Mucosa of descending colon (tissue), 3 donors: ENCODE data around the gene SMARCB1. TPM values are rescaled to one million over a fixed set of nuclear protein-coding genes. Genes with fewer than 3 reads are reported as not detected.

Experiments
- ATAC-seq: fragments of 200-7000 bp; cut with Tn5 transposase; one replicate; pipeline ENCODE4 v1.9.1; 2020; ENCODE audit warnings: mild to moderate bottlenecking, moderate library complexity
- DNase-seq, 3 donors: peaks; one replicate each; pipeline ENCODE4 v3.0.0-alpha.2; 2020
- H3K36me3 ChIP-seq: fragments of 200-600 bp; one replicate; pipeline ENCODE4 v1.8.0; 2021; ENCODE audit warnings: low read depth, mild to moderate bottlenecking
- H3K4me1 ChIP-seq: fragments of 200-600 bp; one replicate; pipeline ENCODE4 v1.8.0; 2021; ENCODE audit warnings: low read depth, mild to moderate bottlenecking
- H3K4me3 ChIP-seq: fragments of 200-600 bp; one replicate; pipeline ENCODE4 v1.8.0; 2021; ENCODE audit warnings: mild to moderate bottlenecking
- H3K9me3 ChIP-seq: fragments of 200-600 bp; one replicate; pipeline ENCODE4 v1.8.0; 2021; ENCODE audit warnings: mild to moderate bottlenecking
- intact Hi-C, 2 donors: fragments of 100-400 bp; cut with DNase I in 1 of 2; cut with micrococcal nuclease in 1 of 2; formaldehyde crosslinking; loops; one replicate each; pipeline versions ENCODE4 v1.11.0 to v1.11.1; 2022; cut with DNase I, micrococcal nuclease
- total RNA-seq, 3 donors: library from RNA; stranded (reverse); fragmentation: NEBNext Ultra II Directional in 2 of 3; extraction: Animal tissue kit (Norgen Biotek cat#: 25700) in 2 of 3; gene quantifications; one replicate each; pipeline versions ENCODE4 v1.2.1 to v1.2.4, GENCODE V29; 2021 to 2023
- TF ChIP-seq, protein P1 (sequence below): fragments of 200-600 bp; IDR thresholded peaks from one replicate; pipeline ENCODE4 v1.8.0; 2022; ENCODE audit warnings: antibody characterized with exemption, mild to moderate bottlenecking
- donor health status: DM: no; HTN: no; CAD: no; lungs with moderate emphysema.
- donor health status: DM: no; HTN: no; CAD: no.
- donor health status: DM: no; HTN: yes; CAD: no.

The SMARCB1 gene
- total RNA-seq, 3 donors from 2014 or later, result 60.1 to 85.1 (median 69.3) TPM

DNA sequence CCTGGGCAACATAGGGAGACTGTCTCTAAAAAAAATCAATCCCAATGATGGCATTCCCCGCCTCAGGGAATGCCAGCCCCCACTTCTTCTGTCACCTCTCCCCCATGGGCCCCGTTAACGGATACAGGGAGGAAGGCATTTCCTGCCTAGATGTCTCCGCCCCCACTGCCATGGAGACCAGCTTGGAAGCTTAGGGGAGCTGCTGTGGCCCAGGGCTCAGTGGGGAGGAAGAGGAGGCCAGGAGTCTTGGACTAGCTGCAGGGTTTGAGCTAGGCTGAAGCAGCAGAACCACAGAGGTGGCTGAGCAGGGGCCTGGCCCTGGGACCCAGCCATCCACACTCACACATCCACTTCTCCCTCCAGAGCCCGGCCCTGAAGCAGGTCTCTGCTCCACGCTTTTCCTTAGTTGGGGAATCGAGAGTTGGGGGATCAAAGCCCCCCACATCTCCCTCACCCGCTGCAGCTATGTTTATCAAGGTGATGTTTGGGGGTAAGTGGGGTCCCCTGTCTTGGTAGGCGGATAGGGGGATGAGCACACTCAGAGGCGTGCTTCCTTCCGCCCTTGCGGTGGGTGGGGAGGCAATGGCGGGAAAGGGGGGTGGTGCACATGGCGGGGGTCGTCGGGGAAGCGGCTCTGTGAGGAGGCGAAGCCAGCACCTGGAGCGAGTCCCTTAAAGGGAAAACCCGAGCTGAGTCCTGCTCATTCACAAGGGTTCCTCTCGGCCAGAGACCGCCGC lies 23.8 kb upstream of the SMARCB1 start, which contains the start of gene C22orf15:
Gene C22orf15, plus strand, starts transcription at position 149 of the 737 bp plus-strand sequence. Its CDS starts 317 bp downstream, at position 466.
- Histone ChIP-seq H3K36me3 (no peaks in the 10 kb centered on the region), H3K4me3 (no peak within 1 kb of the TSS), H3K4me1 (peaks cover 19% of the 10 kb centered on the region), H3K9me3 (no peaks in the 10 kb centered on the region)
- TF ChIP-seq, protein P1, sequence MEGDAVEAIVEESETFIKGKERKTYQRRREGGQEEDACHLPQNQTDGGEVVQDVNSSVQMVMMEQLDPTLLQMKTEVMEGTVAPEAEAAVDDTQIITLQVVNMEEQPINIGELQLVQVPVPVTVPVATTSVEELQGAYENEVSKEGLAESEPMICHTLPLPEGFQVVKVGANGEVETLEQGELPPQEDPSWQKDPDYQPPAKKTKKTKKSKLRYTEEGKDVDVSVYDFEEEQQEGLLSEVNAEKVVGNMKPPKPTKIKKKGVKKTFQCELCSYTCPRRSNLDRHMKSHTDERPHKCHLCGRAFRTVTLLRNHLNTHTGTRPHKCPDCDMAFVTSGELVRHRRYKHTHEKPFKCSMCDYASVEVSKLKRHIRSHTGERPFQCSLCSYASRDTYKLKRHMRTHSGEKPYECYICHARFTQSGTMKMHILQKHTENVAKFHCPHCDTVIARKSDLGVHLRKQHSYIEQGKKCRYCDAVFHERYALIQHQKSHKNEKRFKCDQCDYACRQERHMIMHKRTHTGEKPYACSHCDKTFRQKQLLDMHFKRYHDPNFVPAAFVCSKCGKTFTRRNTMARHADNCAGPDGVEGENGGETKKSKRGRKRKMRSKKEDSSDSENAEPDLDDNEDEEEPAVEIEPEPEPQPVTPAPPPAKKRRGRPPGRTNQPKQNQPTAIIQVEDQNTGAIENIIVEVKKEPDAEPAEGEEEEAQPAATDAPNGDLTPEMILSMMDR, result no peak
- intact Hi-C loops, result no loop called here
- ATAC-seq, result no peak
- no peak for DNase-seq

DNA sequence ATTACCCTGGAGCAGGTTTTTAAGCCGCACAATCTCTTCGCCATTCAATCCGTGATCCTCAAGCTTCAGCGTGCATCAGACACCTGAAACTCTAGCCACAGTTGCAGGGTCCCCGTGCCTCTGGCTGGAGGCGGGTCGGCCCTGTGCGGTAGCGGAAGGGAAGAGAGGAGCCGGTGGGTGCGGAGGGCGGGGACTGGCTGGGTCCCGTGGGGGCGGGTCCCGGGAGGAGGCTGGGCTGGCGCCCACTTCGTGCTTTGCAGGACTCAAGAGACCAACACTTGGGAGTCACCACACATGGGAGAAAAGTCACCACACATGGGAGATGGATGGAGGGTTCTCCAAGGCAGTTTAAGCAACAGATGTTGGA lies 23.2 kb upstream of the SMARCB1 start:
- H3K36me3 ChIP-seq, result no peaks in the 10 kb centered on the region
- no peaks in the 10 kb centered on the region for H3K9me3 ChIP-seq
- DNase-seq (peak in 1 of 3 donors; percentile 55), ATAC-seq (no peak)
- TF ChIP-seq, protein P1, result no peak
- intact Hi-C loops, result no loop called here
- peaks cover 19% of the 10 kb centered on the region for H3K4me1 ChIP-seq
- H3K4me3 ChIP-seq, result no peak overlapping the region

DNA sequence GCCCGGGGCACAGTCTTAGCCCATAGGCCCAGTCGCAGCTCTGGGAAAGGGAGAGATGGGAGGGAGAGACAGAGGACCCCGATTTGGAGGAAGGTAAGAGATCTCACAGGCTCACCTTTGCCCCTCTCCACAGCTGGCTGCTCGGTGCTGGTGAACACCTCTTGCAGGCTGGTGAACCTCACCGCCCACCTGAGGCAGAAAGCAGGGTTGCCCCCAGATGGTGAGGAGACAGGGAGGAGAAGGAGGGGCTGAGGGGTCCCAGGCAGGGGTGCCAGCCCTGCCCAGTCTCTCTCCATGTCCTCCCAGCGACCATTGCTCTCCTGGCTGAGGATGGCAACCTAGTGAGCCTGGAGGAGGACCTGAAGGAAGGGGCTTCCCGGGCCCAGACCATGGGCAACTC lies 22.8 kb upstream of the SMARCB1 start:
- TF ChIP-seq, protein P1, result no peak
- Histone ChIP-seq H3K9me3 (no peaks in the 10 kb centered on the region), H3K36me3 (no peaks in the 10 kb centered on the region), H3K4me3 (no peak overlapping the region), H3K4me1 (peaks cover 19% of the 10 kb centered on the region)
- DNase-seq, result no peak
- no peak for ATAC-seq
- intact Hi-C loops, result no loop called here

DNA sequence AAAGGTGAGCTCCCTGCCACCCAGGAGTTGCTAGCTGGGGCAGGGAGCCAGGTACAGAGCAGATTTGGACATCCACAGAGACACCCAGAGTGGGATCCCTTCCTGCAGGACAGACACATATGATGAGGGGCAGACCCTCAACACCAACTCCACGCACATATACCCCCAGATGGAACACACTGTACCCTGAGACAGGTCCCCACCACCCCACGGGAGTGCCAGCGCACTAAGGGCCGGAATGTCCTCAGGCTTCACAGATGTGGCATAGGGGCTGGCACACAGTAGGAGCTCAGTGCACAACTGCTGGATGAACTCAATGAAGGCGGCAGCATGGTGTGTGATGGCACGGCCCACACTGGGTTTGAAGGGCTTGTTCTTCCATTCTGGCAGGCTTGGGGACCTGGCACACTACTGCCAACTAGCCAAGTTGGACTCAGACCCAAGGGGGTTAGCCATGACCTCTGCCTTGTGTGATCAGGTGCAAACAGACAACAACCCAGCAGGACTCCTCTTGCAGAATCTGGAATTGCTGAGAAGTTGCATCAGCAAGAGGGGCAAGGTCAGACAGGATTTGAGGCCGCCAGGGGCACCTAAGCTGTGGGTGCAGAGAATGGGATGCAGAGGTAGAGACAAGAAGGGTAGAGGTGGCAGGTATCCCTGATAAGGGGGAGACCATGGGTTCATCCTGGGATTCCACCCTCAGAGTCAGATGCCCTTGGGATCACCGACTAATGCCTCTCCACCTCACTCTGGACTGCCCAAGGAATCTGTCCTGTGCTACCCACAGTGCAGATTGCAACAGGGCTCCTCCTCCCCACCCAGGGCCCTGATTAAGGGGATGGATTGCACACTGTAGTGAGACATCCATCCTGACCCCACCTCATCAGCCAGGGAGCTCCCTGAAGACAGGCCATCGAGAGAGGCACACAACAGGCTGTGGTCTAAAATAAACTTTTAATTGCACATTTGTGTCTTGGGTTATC lies 21.6 kb upstream of the SMARCB1 start:
- Histone ChIP-seq H3K36me3 (no peaks in the 10 kb centered on the region), H3K4me3 (no peak overlapping the region), H3K9me3 (no peaks in the 10 kb centered on the region), H3K4me1 (peaks cover 19% of the 10 kb centered on the region)
- TF ChIP-seq, protein P1, result no peak
- ATAC-seq, result no peak
- DNase-seq, result no peak
- intact Hi-C loops, result loop anchor here in 1 of 2 donors (5.0 kb wide), 1 partner anchor 92 kb away; the partner anchor contains the start of gene SLC2A11

DNA sequence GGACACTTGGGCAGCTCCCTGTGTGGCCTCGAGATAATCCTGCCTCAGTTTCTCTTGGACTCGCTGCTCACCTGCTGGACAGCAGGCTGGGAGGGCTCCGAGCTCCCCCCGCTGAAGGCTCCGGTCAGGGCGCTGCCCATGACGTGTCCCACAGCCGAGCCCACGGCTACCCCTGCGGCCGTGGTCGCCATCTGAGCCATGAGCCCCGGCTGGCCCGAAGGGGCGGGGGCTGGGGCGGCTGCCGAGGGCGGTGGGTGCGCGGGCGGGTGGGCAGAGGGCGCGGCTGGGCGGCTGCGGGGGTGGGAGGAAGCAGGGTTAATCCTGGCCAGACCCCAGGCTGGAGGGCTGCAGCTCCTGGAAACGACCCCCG lies 19.5 kb upstream of the SMARCB1 start:
- H3K36me3 ChIP-seq, result no peaks in the 10 kb centered on the region
- peak; percentile 4 for ATAC-seq
- DNase-seq, result no peak
- no peaks in the 10 kb centered on the region for H3K9me3 ChIP-seq
- TF ChIP-seq, protein P1, result no peak
- H3K4me1 ChIP-seq, result peaks cover 28% of the 10 kb centered on the region
- intact Hi-C loops, result loop anchor here in 1 of 2 donors (5.0 kb wide), 1 partner anchor 90 kb away; the partner anchor contains the start of gene SLC2A11
- peak overlapping the region; percentile 67 for H3K4me3 ChIP-seq
